Pulmonary artery endothelial cell (primary cell): ENCODE measurements around the gene ZNF524. TPM values are rescaled to one million over a fixed set of nuclear protein-coding genes. Genes with fewer than 3 reads are reported as not detected.

ENCODE experiments used
- total RNA-seq: library from RNA; depleted of rRNA; stranded (reverse); fragments of >200 nt; gene quantifications from 2 replicates; pipeline ENCODE4 v1.2.3, GENCODE V29; 2014

ZNF524 gene
- total RNA-seq, 1 donor from 2014 or later = 12.5 TPM

Other genes starting within 250 kb of the ZNF524 start
- gene COX6B2, start 245.6 kb upstream of the ZNF524 start, total RNA-seq = not detected in 2 replicates
- gene GARIN5B, start 237.0 kb upstream of the ZNF524 start, total RNA-seq = not detected in 2 replicates
- 0.33 TPM in 1 of 2 replicates, not detected in the other for gene IL11, start 229.8 kb upstream of the ZNF524 start, total RNA-seq
- not detected in 2 replicates for gene TMEM190, start 223.5 kb upstream of the ZNF524 start, total RNA-seq
- gene TMEM238, start 216.0 kb upstream of the ZNF524 start, total RNA-seq = 0.21 and 0.46 TPM in 2 replicates
- gene RPL28, start 214.4 kb upstream of the ZNF524 start, total RNA-seq = 208 and 256 TPM in 2 replicates
- 150 and 327 TPM in 2 replicates for gene UBE2S, start 192.5 kb upstream of the ZNF524 start, total RNA-seq
- gene SHISA7, start 157.0 kb upstream of the ZNF524 start, total RNA-seq = not detected in 2 replicates
- gene ISOC2, start 138.6 kb upstream of the ZNF524 start, total RNA-seq = 36.0 and 63.3 TPM in 2 replicates
- not detected in 2 replicates for gene C19orf85, start 135.5 kb upstream of the ZNF524 start, total RNA-seq
- gene ZNF628, start 123.7 kb upstream of the ZNF524 start, total RNA-seq = 0.99 and 1.1 TPM in 2 replicates
- gene NAT14, start 115.1 kb upstream of the ZNF524 start, total RNA-seq = 9.8 and 21.2 TPM in 2 replicates
- 0.11 and 0.13 TPM in 2 replicates for gene SSC5D, start 111.9 kb upstream of the ZNF524 start, total RNA-seq
- gene SBK2, start 63.2 kb upstream of the ZNF524 start, total RNA-seq = not detected in 2 replicates
- gene SBK3, start 54.7 kb upstream of the ZNF524 start, total RNA-seq = 0.13 and 0.28 TPM in 2 replicates
- gene ZNF579, start 19.4 kb upstream of the ZNF524 start, total RNA-seq = 2.6 and 4.1 TPM in 2 replicates
- gene FIZ1, start 771 bp upstream of the ZNF524 start, total RNA-seq = 2.4 and 2.5 TPM in 2 replicates
- 0.67 and 0.86 TPM in 2 replicates for gene ZNF865, start 5.4 kb downstream of the ZNF524 start, total RNA-seq
- 2.5 and 3.7 TPM in 2 replicates for gene ZNF784, start 24.3 kb downstream of the ZNF524 start, total RNA-seq
- gene ZNF580, start 40.7 kb downstream of the ZNF524 start, total RNA-seq = 2.5 and 2.6 TPM in 2 replicates
- gene ZNF581, start 43.4 kb downstream of the ZNF524 start, total RNA-seq = 18.0 and 33.9 TPM in 2 replicates
- gene CCDC106, start 47.9 kb downstream of the ZNF524 start, total RNA-seq = 6.1 and 8.6 TPM in 2 replicates
- gene U2AF2, start 54.7 kb downstream of the ZNF524 start, total RNA-seq = 165 and 185 TPM in 2 replicates
- 75.9 and 88.6 TPM in 2 replicates for gene EPN1, start 74.9 kb downstream of the ZNF524 start, total RNA-seq
- gene NLRP9, start 138.1 kb downstream of the ZNF524 start, total RNA-seq = under 0.01 TPM in 1 of 2 replicates, not detected in the other
- 0.11 and 0.13 TPM in 2 replicates for gene RFPL4A, start 158.8 kb downstream of the ZNF524 start, total RNA-seq
- 0.21 TPM in 1 of 2 replicates, not detected in the other for gene RFPL4AL1, start 168.8 kb downstream of the ZNF524 start, total RNA-seq
- not detected in 2 replicates for gene NLRP11, start 231.7 kb downstream of the ZNF524 start, total RNA-seq
- not detected in 2 replicates for gene NLRP4, start 236.3 kb downstream of the ZNF524 start, total RNA-seq